CD4-positive, CD25-positive, alpha-beta regulatory T cell (primary cell): ENCODE results near the gene ADAP1. TPM values are rescaled to one million over a fixed set of nuclear protein-coding genes. Genes with fewer than 3 reads are reported as not detected.

Experiments used
- ATAC-seq, 2 donors: fragments of 150-1000 bp; cut with Tn5 transposase; one replicate each; pipeline ENCODE4 v1.10.0; 2021; ENCODE audit warnings: low read depth in 2 of 2, moderate number of reproducible peaks in 2 of 2, moderate library complexity in 1 of 2
- DNase-seq, 3 donors: peaks; one replicate each; pipeline versions ENCODE4 v3.0.0 to v3.0.0-alpha.2; 2012 to 2022; ENCODE audit warnings: mixed read lengths in 1 of 3
- H3K27ac ChIP-seq: one replicate; pipeline ENCODE4 v1.7.0; 2013; ENCODE audit warnings: mild to moderate bottlenecking, low read length; ENCODE audit not compliant: insufficient read depth, poor library complexity, severe bottlenecking
- H3K27me3 ChIP-seq: one replicate; pipeline ENCODE4 v1.7.0; 2013; ENCODE audit warnings: low read length; ENCODE audit not compliant: control insufficient read depth, insufficient read depth
- H3K36me3 ChIP-seq: one replicate; pipeline ENCODE4 v1.7.0; 2013; ENCODE audit warnings: mild to moderate bottlenecking, low read length, moderate library complexity; ENCODE audit not compliant: control insufficient read depth, insufficient read depth
- H3K4me1 ChIP-seq: 2 replicates; pipeline ENCODE4 v1.7.0; 2013; ENCODE audit warnings: mild to moderate bottlenecking, low read length; ENCODE audit not compliant: insufficient read depth, control insufficient read depth, poor library complexity, severe bottlenecking
- H3K4me3 ChIP-seq: one replicate; pipeline ENCODE4 v1.7.0; 2013; ENCODE audit warnings: low read depth, mild to moderate bottlenecking, low read length, moderate library complexity
- H3K9me3 ChIP-seq, 2 experiments: 1 replicate in 1 of 2; 2 replicates in 1 of 2; pipeline ENCODE4 v1.7.0; 2013; ENCODE audit warnings: low read length in 2 of 2, mild to moderate bottlenecking in 1 of 2, moderate library complexity in 1 of 2; ENCODE audit not compliant: control insufficient read depth in 2 of 2
- H3K27ac Mint-ChIP-seq, 3 donors: one replicate each; pipeline ENCODE4 v1.8.0; 2020 to 2022; ENCODE audit warnings: mild to moderate bottlenecking in 3 of 3, mixed read lengths in 3 of 3, moderate library complexity in 2 of 3
- H3K27me3 Mint-ChIP-seq: one replicate; pipeline ENCODE4 v1.8.0; 2022; ENCODE audit warnings: mild to moderate bottlenecking, mixed read lengths
- H3K36me3 Mint-ChIP-seq: one replicate; pipeline ENCODE4 v1.8.0; 2020; ENCODE audit warnings: mixed read lengths
- H3K4me1 Mint-ChIP-seq, 4 donors: one replicate each; pipeline ENCODE4 v1.8.0; 2020 to 2022; ENCODE audit warnings: mixed read lengths in 4 of 4, mild to moderate bottlenecking in 1 of 4
- H3K4me3 Mint-ChIP-seq, 4 donors: one replicate each; pipeline ENCODE4 v1.8.0; 2020 to 2022; ENCODE audit warnings: mild to moderate bottlenecking in 4 of 4, mixed read lengths in 4 of 4, moderate library complexity in 3 of 4
- H3K9me3 Mint-ChIP-seq, 7 donors: one replicate each; pipeline ENCODE4 v1.8.0; 2020 to 2022; ENCODE audit warnings: mixed read lengths in 7 of 7, mild to moderate bottlenecking in 3 of 7, moderate library complexity in 2 of 7
- polyA plus RNA-seq, 4 donors: library from polyadenylated mRNA; unstranded; fragments of 300-500 nt; fragmentation: Illumina TruSeq; gene quantifications; one replicate each; pipeline ENCODE4 v1.2.3, GENCODE V29; 2021
- total RNA-seq: library from RNA; stranded (reverse); gene quantifications from one replicate; pipeline ENCODE4 v1.2.3, GENCODE V29; 2022

Gene ADAP1
- total and polyA plus RNA-seq, 5 donors from 2014 or later, result 2.9 to 8.8 (median 5.5) TPM

GRCh38 chr7:898460-898854 is 56.0 kb downstream of the ADAP1 start:
- peaks cover 18% of the 10 kb centered on the region for H3K36me3 Mint-ChIP-seq
- H3K4me3 Mint-ChIP-seq, result no peak overlapping the region
- Histone ChIP-seq H3K9me3 (no peaks in the 10 kb centered on the region), H3K27me3 (no peaks in the 10 kb centered on the region), H3K36me3 (peaks cover 30% of the 10 kb centered on the region), H3K4me3 (no peak overlapping the region), H3K4me1 (no peaks in the 10 kb centered on the region), H3K27ac (no peak overlapping the region)
- H3K27ac Mint-ChIP-seq, result no peak overlapping the region
- peaks cover 0 to 4% (median under 1%) of the 10 kb centered on the region in 4 donors for H3K4me1 Mint-ChIP-seq
- H3K27me3 Mint-ChIP-seq, result no peaks in the 10 kb centered on the region
- H3K9me3 Mint-ChIP-seq, result peaks cover 0 to 4% (median 0%) of the 10 kb centered on the region in 7 donors
- ATAC-seq, result no peak
- DNase-seq, result no peak

GRCh38 chr7:897771-898376 is 56.6 kb downstream of the ADAP1 start:
- Mint-ChIP-seq H3K27me3 (no peaks in the 10 kb centered on the region), H3K4me3 (no peak overlapping the region), H3K36me3 (peaks cover 18% of the 10 kb centered on the region), H3K9me3 (peaks cover 0 to 1% (median 0%) of the 10 kb centered on the region in 7 donors), H3K27ac (no peak overlapping the region), H3K4me1 (peaks cover 0 to 4% (median under 1%) of the 10 kb centered on the region in 4 donors)
- Histone ChIP-seq H3K27ac (no peak overlapping the region), H3K9me3 (no peaks in the 10 kb centered on the region), H3K4me3 (no peak overlapping the region), H3K27me3 (no peaks in the 10 kb centered on the region), H3K4me1 (no peaks in the 10 kb centered on the region), H3K36me3 (peaks cover 35% of the 10 kb centered on the region)
- ATAC-seq, result no peak
- DNase-seq, result no peak

GRCh38 chr7:897086-897485 is 57.4 kb downstream of the ADAP1 start:
- peaks cover 43% of the 10 kb centered on the region for H3K36me3 ChIP-seq
- ATAC-seq, result no peak
- DNase-seq, result no peak

GRCh38 chr7:896346-897075 is 58.0 kb downstream of the ADAP1 start:
- ATAC-seq (no peak), DNase-seq (no peak)
- H3K27me3 Mint-ChIP-seq, result no peaks in the 10 kb centered on the region
- H3K36me3 Mint-ChIP-seq, result peaks cover 21% of the 10 kb centered on the region
- H3K4me1 Mint-ChIP-seq, result peaks cover 0 to 4% (median under 1%) of the 10 kb centered on the region in 4 donors
- H3K36me3 ChIP-seq, result peaks cover 49% of the 10 kb centered on the region
- no peak overlapping the region for H3K4me3 Mint-ChIP-seq
- H3K9me3 Mint-ChIP-seq, result no peaks in the 10 kb centered on the region
- no peaks in the 10 kb centered on the region for H3K4me1 ChIP-seq
- no peak overlapping the region for H3K4me3 ChIP-seq
- H3K27ac Mint-ChIP-seq, result no peak overlapping the region
- H3K9me3 ChIP-seq, result no peaks in the 10 kb centered on the region
- H3K27ac ChIP-seq, result no peak overlapping the region
- H3K27me3 ChIP-seq, result no peaks in the 10 kb centered on the region

More at GRCh38 chr7:897086-897485, 57.4 kb downstream of the ADAP1 start:
- no peaks in the 10 kb centered on the region for H3K4me1 ChIP-seq
- H3K9me3 Mint-ChIP-seq, result no peaks in the 10 kb centered on the region
- H3K36me3 Mint-ChIP-seq, result peaks cover 21% of the 10 kb centered on the region
- no peak overlapping the region for H3K27ac ChIP-seq
- no peak overlapping the region for H3K4me3 ChIP-seq
- no peaks in the 10 kb centered on the region for H3K27me3 Mint-ChIP-seq
- H3K27ac Mint-ChIP-seq, result no peak overlapping the region
- peaks cover 0 to 4% (median under 1%) of the 10 kb centered on the region in 4 donors for H3K4me1 Mint-ChIP-seq
- no peaks in the 10 kb centered on the region for H3K27me3 ChIP-seq
- no peak overlapping the region for H3K4me3 Mint-ChIP-seq
- no peaks in the 10 kb centered on the region for H3K9me3 ChIP-seq

- Histone ChIP-seq H3K9me3 (no peaks in the 10 kb centered on the region), H3K27ac (no peak overlapping the region), H3K4me3 (no peak overlapping the region), H3K4me1 (no peaks in the 10 kb centered on the region), H3K36me3 (peaks cover 58% of the 10 kb centered on the region), H3K27me3 (no peaks in the 10 kb centered on the region)
- Mint-ChIP-seq H3K36me3 (peaks cover 21% of the 10 kb centered on the region), H3K27ac (no peak overlapping the region), H3K9me3 (no peaks in the 10 kb centered on the region), H3K4me1 (peaks cover 0 to 4% (median 0%) of the 10 kb centered on the region in 4 donors), H3K27me3 (no peaks in the 10 kb centered on the region), H3K4me3 (no peak overlapping the region)
- DNase-seq (no peak), ATAC-seq (no peak)
Observed at GRCh38 chr7:895451-896052, 58.9 kb downstream of the ADAP1 start.

GRCh38 chr7:894927-895450 is 59.5 kb downstream of the ADAP1 start:
- no peaks in the 10 kb centered on the region for H3K27me3 Mint-ChIP-seq
- H3K27ac Mint-ChIP-seq, result no peak overlapping the region
- Histone ChIP-seq H3K36me3 (peaks cover 61% of the 10 kb centered on the region), H3K27me3 (no peaks in the 10 kb centered on the region), H3K4me3 (no peak overlapping the region), H3K4me1 (no peaks in the 10 kb centered on the region), H3K9me3 (no peaks in the 10 kb centered on the region), H3K27ac (no peak overlapping the region)
- DNase-seq (no peak), ATAC-seq (no peak)
- peaks cover 0 to 4% (median 0%) of the 10 kb centered on the region in 4 donors for H3K4me1 Mint-ChIP-seq
- H3K9me3 Mint-ChIP-seq, result no peaks in the 10 kb centered on the region
- peaks cover 21% of the 10 kb centered on the region for H3K36me3 Mint-ChIP-seq
- H3K4me3 Mint-ChIP-seq, result no peak overlapping the region

GRCh38 chr7:894164-894867 is 60.2 kb downstream of the ADAP1 start:
- ATAC-seq, result no peak
- H3K27ac Mint-ChIP-seq, result no peak overlapping the region
- Histone ChIP-seq H3K36me3 (peaks cover 61% of the 10 kb centered on the region), H3K27me3 (no peaks in the 10 kb centered on the region), H3K27ac (no peak overlapping the region), H3K9me3 (no peaks in the 10 kb centered on the region), H3K4me1 (no peaks in the 10 kb centered on the region), H3K4me3 (no peak overlapping the region)
- H3K4me1 Mint-ChIP-seq, result peaks cover 0 to 4% (median 0%) of the 10 kb centered on the region in 4 donors
- H3K27me3 Mint-ChIP-seq, result no peaks in the 10 kb centered on the region
- H3K4me3 Mint-ChIP-seq, result no peak overlapping the region
- H3K9me3 Mint-ChIP-seq, result no peaks in the 10 kb centered on the region
- H3K36me3 Mint-ChIP-seq, result peaks cover 21% of the 10 kb centered on the region
- DNase-seq, result no peak
